HG02763 (cell line): ENCODE results near the gene NEFH.
"Not testable (repeated sequence)": the region's sequence is repeated elsewhere in the genome, so short reads cannot be mapped to it uniquely, and the experiment has no call there.

ENCODE experiments used
- ATAC-seq: cut with Tn5 transposase; IDR thresholded peaks from one replicate; pipeline ENCODE4 v1.9.1; 2021; ENCODE audit warnings: mild to moderate bottlenecking, moderate library complexity; ENCODE audit not compliant: unreplicated experiment

NEFH gene, protein sequence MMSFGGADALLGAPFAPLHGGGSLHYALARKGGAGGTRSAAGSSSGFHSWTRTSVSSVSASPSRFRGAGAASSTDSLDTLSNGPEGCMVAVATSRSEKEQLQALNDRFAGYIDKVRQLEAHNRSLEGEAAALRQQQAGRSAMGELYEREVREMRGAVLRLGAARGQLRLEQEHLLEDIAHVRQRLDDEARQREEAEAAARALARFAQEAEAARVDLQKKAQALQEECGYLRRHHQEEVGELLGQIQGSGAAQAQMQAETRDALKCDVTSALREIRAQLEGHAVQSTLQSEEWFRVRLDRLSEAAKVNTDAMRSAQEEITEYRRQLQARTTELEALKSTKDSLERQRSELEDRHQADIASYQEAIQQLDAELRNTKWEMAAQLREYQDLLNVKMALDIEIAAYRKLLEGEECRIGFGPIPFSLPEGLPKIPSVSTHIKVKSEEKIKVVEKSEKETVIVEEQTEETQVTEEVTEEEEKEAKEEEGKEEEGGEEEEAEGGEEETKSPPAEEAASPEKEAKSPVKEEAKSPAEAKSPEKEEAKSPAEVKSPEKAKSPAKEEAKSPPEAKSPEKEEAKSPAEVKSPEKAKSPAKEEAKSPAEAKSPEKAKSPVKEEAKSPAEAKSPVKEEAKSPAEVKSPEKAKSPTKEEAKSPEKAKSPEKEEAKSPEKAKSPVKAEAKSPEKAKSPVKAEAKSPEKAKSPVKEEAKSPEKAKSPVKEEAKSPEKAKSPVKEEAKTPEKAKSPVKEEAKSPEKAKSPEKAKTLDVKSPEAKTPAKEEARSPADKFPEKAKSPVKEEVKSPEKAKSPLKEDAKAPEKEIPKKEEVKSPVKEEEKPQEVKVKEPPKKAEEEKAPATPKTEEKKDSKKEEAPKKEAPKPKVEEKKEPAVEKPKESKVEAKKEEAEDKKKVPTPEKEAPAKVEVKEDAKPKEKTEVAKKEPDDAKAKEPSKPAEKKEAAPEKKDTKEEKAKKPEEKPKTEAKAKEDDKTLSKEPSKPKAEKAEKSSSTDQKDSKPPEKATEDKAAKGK

DNA sequence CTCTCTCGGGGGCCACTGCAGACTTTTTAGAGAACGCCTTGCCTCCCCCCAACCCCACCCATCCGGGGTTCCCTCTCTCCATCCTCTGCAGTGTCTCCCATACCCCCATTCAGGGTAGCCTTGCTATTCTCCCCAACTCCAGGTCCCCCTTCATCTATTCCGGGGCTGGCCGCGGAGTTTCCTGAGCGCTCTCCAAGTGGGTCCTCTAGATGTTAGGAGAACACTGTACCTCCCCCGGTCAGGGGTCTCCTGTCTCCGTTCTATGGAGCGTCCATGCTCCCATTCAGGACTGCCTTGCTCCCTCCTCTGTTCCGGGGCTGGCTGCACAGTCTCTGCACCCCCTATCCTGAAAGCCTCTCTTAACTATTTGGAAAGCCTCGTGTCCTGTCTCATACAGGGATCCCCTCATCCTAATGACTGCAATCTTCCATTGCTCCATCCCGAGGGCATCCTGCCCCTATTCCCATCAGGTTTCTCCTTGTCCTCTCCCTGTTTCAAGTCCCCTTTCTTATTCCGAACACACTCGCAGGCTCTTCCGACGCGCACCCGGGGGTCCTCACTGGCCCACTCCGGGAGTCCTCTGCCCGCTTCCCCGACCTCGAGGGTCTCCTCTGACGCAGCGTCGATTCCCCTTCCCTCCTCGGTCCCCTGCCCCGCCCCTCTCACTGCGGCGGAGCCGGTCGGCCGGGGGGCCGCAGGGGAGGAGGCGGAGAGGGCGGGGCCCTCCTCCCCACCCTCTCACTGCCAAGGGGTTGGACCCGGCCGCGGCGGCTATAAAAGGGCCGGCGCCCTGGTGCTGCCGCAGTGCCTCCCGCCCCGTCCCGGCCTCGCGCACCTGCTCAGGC, at the start of gene NEFH:
Gene NEFH (plus strand): TSS at position 802 of the 845 bp plus-strand sequence. CDS start 45 bp downstream, outside the sequence.
- no peak for ATAC-seq

DNA sequence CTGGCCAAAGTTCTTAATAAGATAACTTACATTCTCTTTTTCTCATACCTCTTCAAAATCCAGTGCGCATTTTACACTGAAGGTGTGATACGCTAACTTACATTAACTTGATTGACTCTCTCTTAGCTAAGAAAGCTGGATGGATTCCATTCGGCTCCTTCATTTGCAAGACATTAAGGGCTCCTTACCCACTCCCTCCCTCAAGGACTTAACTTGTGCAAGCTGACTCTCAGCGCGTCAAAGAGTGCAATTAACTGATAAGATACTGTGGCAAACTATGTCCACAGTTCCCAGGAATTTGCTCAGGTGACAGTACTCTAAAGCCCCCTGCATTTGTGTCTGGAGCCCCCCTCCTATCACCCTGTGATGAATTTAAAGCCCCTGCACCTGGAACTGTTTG, 48.0 kb upstream of the NEFH start:
- no peak for ATAC-seq

DNA sequence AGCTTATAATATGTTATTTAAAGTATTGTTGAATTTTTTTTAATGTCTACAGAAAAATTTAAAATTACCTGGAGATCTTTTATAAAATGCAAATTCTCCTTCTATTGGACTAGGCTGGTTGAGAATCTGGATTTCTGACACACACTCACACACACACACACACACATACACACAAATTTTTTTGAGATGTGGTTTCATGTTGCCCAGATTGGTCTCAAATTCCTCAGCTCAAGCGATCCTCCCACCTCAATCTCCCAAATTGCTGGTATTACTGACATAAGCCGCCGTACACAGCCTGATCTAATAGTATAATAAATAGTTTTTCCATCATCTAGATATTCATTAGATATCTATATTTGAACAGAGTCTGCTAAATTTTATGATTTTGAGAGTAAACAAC, 46.2 kb upstream of the NEFH start:
- no peak for ATAC-seq

DNA sequence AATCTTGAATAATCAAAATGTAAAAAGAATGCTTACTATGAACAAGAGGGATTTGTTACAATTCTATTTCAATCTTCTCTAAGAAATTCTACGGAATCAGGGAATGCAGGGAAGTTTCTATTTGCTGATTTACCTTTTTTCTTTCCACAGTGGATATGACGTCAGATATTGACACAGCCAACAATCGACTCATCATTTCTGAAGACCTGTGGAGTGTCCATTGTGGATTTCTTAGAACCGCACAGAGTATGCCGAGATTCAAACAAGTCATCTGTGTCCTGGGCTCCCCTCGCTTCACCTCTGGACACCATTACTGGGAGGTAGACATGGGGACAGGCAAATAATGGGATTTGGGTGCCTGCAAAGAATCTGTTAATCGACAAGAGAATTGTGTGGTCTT, 45.7 kb upstream of the NEFH start:
- ATAC-seq: no peak

DNA sequence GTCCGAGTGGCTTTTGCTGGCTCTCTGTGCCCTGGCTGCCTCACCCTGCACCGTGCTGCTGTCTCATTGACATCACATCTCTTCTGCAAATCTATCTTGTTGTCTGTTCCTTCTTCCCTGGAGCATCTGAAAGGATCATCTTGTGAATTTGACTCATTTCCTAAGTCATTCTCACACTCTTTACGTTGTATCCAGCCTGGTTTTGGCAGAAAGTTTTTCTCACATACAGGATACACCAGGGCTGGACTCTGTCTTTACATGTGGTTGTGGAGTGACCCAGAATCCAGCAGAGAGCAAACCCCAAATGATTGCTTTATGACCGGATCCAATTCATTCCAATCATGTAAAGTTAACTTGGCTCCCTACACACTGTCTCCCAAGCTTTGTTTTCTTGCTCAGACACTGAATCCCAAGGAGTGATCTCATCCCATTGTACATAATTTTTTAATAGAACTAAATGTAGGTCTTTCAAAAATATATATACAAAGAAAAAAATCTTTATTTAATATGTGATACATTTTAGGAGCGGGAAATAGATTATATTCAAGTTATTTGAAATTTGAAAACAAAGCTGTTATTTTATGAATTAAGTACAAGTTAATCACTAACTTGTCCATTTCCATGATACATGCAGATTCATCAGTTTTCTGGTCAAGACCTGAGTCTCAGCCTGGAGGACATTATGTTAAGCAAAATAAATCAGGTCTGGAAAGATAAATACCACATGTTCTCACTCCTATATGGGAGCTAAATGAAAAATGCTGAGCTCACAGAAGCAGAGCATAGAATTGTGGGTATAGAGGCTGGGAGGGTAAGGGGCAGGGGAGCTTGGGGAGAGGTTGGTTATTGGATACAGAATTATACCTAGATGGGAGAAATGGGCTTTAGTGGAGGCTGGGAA, 44.5 kb upstream of the NEFH start:
- ATAC-seq: no peak

DNA sequence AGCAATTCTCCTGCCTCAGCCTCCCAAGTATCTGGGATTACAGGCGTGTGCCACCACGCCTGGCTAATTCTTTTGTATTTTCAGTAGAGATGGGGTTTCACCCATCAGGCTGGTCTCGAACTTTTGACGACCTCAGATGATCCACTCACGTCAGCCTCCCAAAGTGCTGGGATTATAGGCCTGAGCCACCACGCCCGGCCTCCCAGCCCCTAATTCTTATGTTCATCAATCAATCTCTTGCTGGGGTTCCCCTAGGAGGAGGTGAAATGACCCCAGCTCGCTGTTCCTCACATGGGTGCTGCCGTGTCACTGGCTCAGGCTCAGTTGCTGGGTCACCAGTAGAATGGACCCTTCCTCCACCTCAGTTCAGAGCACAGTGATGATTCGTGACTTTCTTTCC, 41.7 kb upstream of the NEFH start, which contains the start of gene RFPL1:
Gene RFPL1 (plus strand): TSS at position 301 of the 400 bp plus-strand sequence.
- ATAC-seq: not testable (repeated sequence)

DNA sequence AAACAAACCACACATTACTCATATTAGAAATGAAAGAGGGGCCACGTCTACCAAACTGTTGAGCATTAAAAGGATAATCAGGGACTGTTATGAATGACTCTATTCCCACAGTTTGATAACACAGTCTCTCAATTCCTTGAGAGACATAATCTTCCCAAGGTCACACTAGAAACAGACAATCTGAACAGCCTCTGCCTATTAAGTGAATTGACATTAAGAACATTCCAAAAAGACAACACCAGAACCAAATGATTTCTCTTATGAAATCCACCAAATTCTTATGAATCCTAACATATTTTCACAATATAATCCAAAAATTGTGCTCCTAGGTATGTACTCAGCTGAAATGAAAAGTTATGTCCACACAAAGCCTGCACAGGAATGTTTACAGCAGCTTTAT, 37.0 kb upstream of the NEFH start:
- ATAC-seq: no peak

DNA sequence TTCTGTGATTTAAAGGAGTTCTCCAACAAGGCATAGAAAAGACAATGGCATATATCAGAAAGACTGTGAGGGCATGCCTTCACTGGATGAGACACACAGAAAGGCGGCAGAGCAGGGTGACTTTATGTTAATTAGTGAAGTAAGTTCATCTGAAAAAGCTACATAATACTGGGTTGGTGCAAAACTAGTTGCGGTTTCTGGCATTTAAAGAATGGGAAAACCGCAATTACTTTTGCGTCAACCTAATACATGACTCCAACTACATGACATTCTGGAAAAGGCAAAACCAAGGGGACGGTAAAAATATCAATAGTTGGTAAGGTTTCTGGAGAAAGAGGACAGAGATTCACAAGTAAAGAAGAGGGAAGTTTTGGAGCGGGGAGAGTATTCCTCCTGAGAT, 36.6 kb upstream of the NEFH start:
- ATAC-seq: no peak

DNA sequence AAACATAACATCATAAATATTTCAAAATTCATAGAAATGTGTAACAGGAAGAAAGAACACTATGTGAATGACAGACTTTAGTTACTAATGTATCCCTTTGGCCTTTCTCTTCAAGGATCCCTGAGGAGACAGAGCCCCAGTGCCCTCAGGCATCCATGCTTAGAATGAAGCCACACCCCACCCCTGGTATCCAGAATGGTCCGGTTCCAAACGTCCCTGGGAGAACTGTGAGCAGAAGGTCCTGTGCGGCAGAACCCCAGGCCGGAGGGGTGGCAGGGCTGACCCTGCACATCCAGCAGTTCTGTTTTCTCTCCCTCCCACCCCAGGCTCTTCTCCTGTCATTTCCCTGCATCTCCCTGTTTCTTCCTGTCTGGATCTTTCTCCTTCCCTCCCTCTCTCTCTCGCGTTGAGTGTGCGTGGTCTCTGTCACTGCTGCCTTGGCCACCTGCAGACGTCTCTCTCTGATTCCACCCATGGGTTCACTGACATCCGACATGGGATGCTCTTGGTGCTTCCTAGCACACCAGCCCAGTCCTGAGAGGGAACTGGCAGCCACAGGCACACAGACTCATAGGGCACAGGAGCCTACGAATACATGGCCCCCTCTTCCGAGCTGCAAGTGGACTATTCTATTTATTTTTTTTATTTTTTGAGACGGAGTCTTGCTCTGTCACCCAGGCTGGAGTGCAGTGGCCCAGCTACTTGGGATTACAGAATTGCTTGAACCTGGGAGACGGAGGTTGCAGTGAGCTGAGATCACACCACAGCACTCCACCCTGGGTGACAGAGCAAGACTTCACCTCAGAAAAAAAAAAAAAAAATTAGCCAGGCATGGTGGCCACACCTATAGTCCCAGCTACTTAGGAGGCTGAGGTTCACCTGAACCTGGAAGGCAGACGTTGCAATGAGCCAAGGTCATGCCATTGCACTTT, 35.9 kb upstream of the NEFH start:
- ATAC-seq: no peak

DNA sequence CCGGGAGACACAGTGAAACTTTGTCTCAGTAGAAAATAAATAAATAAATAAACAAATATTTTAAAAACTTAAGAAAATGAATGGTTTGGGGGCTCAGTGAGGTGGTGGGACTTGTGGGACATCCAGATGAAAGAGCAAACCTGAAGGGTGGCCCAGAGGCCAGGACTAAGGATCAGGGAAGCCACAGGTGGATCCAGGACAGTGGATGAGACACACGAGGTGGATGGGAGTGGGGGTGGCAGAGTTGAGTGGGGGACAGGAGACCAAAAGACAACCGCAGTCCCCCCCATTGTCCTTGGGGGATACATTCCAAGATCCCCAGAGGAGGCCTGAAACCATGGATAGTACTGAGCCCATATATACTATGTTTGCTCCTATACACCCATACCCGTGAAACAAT, 34.5 kb upstream of the NEFH start:
- no peak for ATAC-seq

DNA sequence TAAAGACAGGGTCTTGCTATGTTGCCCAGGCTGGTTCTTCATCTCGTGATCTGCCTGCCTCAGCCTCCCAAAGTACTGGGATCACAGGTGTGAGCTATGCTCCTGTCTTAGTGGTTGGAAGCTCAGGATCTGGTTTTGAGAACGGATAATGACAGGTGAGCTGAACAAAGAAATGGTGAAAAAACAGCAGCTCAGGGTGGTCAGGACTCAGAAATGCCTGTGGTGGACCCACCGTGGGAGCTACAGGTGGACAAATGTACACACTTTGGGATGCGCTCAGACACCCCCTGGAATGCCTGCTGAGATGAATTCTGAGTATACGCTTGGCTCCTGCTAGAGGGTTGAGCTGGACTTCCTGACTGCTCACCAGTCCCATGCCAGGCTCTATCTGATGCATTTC, 32.1 kb upstream of the NEFH start:
- no peak for ATAC-seq

DNA sequence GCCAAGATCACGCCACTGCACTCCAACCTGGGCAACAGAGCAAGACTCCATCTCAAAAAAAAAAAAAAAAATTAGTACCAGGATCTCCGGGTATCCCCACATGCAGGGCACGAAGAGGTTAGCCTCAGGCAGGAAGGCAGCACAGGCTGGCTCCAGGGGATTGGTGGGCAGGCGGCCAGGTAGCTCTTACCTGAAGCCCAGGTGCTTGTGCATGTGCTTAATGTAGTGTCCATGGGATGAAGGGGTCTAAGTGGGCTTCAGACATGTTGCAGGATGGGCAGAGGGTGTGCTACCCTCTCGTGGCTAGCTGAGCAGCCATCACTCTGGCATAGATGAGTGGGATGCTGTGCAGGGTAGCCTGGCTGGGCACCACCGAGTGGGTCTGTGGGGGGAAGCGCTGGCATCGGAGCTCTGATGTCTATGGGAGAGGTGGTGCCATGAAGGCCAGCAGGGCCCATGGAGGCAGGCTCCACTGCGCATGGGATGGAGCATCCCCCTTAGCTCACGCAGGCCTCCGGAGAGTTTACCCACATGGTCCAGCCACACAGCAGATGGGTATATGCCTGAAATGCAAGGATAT, 30.6 kb upstream of the NEFH start:
- no peak for ATAC-seq

DNA sequence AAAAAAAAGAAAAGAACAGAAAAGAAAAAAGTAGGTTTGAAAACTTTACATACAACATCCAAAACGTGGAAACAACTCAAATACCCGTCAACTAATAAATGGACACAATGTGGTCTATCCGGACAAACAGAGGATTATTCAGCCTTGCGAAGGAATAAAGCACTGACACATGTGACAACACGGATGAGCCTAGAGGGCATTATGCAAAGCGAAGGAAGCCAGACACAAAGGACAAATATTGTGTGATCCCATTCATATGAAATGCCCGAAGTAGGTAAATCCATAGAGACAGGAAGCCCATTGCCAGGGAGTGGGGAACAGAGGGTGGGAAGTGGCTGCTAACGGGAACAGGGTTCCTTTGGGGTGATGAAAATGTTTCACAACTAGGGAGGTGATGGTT, 29.8 kb upstream of the NEFH start:
- no peak for ATAC-seq

DNA sequence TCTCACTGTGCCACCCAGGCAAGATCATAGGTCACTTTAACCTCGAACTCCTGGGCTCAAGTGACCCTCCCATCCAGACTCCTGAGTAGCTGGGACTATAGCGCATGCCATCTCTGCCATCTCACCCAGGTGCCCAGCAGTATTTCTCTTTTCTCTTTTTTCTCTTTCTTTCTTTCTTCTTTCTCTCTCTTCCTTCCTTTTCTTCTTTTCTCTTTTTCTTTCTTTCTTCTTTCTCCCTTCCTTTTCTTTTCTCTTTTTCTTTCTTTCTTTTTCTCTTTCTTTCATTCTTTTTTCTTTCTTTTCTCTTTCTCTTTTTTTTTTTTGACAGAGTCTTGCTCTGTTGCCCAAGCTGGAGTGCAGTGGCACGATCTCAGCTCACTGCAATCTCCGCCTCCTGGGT, 28.2 kb upstream of the NEFH start:
- no peak for ATAC-seq

DNA sequence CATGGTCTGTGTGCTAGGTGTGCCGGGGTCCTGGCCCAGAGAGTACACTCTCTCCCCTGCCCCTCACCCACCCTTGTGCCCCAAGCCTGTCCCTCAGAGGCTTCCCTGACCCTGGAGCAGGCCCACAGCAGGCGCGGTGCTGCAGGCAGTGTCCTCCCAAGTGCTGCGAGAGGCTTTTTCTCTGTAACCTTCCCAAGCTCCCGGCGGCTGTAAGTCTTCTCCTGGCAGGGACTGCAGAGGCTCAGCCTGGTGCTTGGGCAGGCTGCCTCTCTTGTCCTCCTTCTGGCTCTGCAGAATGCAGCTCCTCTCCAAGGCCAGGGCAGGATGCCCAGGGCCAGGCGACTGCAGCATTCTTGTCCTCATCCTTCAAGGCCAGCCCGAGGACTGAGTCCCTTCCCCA, 25.7 kb upstream of the NEFH start:
- no peak for ATAC-seq

DNA sequence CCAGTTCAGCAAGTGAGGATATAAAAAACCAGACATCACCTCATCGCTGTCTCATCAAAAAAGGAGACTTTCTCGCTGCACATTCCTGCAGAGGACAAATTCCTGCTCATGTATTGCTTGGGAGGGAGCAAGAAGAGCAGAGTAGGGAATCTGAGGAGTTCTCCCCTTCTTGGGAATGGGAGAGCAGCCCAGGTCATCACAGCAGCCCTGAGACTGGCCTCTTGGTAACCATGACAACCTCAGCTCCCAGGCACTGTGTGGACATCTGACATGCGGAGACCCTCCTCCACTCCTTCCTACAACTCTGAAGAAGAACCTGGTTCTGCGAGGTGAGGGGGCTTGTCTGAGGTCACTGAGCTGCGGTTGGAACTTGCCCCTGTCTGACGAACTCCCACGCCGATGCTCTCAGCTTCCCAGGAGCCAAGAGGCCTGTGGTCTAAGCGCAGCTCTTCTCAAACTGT, 23.8 kb upstream of the NEFH start:
- no peak for ATAC-seq

DNA sequence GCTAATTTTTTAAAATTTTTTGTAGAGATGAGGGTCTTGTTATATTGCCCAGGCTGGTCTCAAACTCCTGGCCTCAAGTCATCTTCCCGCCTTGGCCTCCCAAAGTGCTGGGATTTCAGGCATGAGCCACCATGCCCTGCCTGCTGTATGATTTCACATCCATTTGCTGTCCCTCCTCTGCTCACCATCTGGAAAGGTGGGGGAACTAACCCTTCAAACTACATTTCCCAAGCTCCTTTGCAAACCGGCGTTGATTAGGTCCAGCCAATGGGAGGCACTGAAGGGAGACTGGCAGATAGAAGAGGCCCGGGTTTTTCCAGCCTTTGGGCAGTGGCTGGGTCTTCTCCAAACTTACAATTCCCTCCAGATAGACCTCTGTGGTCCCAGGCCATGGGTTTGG, 22.3 kb upstream of the NEFH start:
- no peak for ATAC-seq

DNA sequence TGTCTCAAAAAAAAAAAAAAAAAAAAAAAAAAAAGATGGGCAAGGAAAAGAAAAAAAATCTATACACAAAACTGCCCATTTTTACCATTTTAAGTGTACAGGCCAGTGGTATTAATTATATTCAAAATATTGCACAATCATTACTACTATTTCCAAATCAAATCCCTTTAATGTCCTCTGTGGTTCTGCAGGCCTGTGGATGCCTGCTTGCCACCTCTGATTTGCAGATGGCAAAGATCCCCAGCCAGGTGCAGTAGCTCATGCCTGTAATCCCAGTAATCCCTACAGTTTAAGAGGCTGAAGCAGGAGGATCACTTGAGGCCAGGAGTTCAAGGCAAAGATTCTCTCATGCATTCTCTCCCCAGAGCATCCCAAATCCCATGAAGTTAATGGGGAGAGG, 21.5 kb upstream of the NEFH start:
- ATAC-seq: no peak
